Endometrium (tissue), 2 donors: Measurements from ENCODE around the gene FANCF.
"Not testable (repeated sequence)": the region's sequence is repeated elsewhere in the genome, so short reads cannot be mapped to it uniquely, and the experiment has no call there.

Experiments
- FAIRE-seq: peaks from 2 replicates; lab custom pipeline; 2012; peaks lifted over from hg19 to GRCh38; lab: Jason Lieb, UNC
- donor health status: control.
- donor health status: control.

The FANCF gene

GRCh38 chr11:22625448-22626287 is at the start of gene FANCF:
FANCF (minus strand) TSS chr11:22625823; CDS start chr11:22625810, 13 bp downstream.
- peak; percentile 60 for FAIRE-seq

- no peak for FAIRE-seq
Observed at GRCh38 chr11:22674470-22675439, 49.1 kb upstream of the FANCF start.

DNA sequence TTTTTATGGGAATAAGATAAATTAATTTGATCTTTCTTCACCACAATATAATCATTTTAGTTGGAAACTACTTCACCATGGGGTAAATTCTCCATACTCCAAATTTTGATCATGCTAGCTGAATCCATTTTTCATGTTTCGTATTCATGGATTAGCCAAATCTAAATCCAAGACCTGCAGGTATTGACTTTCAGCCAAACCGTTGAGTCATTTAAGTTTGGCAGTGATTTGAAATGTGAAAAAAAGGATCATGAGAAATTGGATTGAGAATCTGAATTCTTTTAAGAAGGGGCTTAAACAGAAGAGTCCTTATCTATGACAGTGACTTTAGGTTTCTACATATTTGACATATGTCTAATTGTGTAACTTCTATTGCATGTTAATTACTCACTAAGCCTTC is 46.1 kb upstream of the FANCF start:
- no peak for FAIRE-seq

DNA sequence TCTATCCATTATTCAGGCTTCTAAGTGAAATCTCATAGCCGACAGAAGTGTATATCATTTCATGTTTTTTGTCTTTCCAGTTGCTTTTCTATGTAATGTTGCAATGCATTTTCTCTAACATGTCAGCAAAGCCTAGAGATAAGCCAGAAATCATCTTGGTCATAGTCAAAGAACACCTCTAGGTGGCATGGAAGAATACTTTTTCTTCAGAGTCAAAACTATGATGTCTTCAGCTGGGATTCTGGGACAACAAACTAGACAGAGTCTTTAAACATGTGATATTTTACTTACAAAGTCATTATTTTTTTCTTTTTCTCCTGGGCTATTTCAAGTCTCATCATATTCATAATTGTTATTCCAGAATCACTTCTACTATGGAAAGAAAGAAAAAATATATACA is 45.2 kb upstream of the FANCF start:
- no peak for FAIRE-seq

DNA sequence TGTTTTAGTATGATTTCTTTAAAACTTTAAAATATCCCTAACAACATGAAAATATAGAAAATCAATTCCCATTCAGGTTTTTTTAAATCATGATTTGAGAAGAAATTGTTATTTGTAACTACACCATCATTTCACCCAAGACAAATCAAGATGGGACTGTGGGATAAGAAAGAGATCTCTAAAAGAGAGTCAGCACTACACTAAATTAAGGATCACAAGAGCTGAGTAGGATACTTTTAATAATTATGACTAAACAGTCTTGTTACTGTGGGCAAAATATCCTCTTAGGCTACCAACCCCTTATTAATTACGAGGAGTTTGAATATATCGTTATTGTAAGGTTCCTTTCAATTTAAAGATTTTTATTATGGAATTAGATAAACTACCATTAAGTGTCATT is 43.7 kb upstream of the FANCF start:
- FAIRE-seq, result no peak

GRCh38 chr11:22668005-22668796 is 42.6 kb upstream of the FANCF start:
- FAIRE-seq, result no peak

DNA sequence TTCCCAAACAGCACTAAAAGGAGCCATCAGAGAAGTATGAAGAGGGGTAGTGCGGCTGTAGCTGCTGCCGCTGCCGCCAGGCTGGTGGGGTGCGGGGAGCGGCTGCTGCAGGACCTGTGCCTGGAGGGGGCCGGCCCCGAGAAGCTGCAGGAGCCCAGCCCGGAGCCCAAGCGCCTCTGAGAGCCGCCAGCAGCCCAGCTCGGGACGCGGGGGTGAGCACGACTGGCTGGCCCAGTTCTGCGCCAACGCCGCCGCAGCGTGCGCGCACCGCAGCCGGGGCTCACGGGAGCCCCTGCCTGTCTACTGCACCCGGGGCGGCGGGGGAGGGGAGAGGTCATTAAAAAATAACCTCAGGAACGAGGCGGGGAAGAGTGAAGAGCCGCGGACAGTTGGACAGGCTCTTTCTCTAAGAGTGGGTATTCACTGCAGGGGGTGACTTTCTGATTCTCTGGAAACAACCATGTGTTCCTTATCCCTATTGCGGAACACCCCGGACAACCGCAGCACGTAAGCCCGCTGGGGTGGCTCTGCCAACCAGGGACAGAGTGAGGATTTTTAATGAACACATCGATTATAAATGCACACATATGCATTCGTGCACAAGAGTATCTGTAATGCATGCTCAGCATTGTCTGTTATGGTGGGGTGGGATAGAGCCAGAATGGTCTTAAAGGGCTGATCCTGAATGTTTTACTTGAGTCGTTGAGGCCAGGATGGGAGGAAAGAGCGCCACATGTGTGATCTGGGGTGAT is 41.2 kb upstream of the FANCF start:
- no peak for FAIRE-seq

GRCh38 chr11:22666325-22666687 is 40.7 kb upstream of the FANCF start, which contains the start of gene GAS2:
GAS2 (plus strand) TSS chr11:22666611; CDS start chr11:22674870, 8,259 bp downstream.
- FAIRE-seq, result no peak

GRCh38 chr11:22659783-22660182 is 34.2 kb upstream of the FANCF start:
- FAIRE-seq, result no peak

- FAIRE-seq, result no peak
Observed at GRCh38 chr11:22657101-22657694, 31.6 kb upstream of the FANCF start.

- no peak for FAIRE-seq
Observed at GRCh38 chr11:22656130-22656529, 30.5 kb upstream of the FANCF start.

- not testable (repeated sequence) for FAIRE-seq
Observed at GRCh38 chr11:22652346-22652745, 26.7 kb upstream of the FANCF start.

DNA sequence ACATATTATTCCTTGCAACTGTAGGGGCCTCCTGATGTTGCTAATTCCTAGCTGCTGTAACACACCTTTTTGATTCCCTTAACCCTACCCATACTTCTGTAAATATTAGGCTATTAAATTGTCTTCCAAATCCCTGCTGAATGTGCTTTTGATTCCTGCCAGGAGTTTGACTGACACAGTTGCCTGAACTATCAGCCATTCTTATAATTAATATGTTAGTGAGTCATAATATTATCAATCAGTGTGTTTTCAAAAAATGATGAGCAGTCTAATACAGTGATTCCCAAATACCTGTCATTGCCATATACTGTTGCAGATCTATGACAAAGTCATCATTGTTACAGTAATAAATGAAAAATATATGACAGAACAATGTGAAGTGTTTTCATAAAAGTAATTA is 15.9 kb upstream of the FANCF start:
- FAIRE-seq, result no peak

DNA sequence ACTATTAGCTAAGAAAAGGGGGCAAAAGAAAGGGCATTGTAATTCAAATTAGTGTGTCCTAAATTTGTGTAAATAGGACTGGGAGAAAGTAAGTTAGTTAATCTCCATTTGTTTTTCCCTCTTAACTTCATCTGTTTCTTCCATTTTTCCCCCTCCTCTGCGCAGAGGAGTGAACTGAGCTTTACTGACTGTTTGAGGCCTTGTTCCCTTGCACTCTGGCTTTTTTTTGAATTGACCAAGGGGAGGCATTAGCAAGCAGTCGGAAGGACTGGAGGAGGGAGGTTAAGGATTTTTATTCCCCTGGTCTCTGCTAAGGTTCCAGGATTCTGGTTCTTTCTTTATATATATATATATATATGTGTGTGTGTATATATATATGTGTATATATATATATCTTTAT is 15.2 kb upstream of the FANCF start:
- FAIRE-seq, result no peak

DNA sequence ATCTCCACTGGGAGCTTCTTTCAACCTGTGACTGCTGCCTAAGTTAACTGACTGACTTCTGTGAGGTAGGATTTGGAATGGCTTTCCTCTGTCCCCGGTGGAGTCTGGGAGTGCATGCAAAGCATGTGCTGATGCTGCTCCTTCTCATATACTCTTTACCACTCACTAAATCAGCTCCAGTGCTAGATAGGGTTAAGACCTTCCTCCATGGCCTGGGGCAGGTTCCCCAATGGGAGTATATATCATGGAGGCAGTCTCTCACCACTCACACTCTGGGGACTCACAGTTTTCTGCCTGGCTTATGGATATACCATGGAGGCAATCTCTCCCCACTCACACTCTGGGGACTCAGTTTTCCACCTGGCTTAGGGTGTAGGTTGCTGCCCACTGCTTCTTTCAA is 10.1 kb upstream of the FANCF start:
- no peak for FAIRE-seq

DNA sequence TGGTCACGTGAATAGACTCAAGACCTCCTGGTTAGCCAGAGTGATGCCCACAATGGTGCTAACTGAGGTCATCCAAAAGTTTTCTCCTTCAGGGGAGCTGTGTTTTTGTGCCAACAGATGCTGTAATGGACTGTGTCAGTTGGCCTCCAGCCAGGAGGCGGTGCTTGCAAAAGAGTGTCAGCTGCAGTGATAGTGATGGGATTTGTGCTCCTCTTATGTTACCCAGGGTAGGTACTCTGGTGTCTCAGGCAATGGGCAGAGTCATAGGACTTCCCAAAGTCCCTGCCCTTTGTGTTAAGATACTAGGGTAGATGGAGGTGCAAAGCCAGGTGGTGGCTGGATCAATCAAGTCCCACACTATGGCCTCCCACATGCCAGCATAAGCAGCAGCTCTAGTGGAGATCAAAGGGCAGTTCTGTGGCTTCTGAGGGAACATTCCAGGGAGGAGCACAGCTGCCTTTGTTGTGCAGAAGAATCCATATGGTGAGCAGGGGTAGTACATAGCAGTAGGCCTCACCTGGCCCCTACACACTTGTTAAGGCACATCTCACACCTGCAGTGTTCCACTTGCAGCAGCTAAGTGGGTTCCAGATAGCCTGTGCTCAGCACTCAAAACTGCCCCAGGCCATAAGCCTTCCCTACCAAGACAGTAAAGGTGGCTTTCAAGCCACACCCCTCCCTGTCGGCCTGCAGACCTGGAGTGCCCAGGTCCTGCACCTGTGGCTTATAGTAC is 9.4 kb upstream of the FANCF start:
- FAIRE-seq, result no peak

DNA sequence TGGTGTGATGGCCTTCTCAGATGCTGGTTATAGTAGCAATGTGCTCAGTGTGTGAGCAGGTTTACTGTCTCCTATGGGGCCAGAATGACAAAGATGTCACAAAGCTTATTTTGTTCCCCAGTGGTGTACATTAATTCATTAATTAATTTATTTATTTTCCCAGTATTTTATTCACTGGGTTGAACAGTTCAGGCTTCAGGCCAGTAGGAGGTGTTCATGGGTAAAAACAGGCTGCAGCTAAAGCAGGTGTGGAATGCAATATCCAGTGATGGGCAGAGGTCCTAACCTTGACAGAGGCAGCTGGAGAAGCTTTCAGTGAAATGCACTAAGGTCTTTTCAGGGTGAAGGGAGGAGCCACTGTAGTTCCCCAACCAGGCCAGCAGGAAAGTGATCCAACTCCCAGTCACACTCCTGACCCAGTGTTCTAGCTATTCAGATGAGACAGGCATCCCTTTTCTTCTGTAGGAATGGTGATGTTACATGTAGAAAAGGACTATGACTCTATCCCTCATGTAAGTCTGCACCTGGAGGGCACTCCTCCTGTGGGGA is 7.8 kb upstream of the FANCF start:
- FAIRE-seq, result no peak

DNA sequence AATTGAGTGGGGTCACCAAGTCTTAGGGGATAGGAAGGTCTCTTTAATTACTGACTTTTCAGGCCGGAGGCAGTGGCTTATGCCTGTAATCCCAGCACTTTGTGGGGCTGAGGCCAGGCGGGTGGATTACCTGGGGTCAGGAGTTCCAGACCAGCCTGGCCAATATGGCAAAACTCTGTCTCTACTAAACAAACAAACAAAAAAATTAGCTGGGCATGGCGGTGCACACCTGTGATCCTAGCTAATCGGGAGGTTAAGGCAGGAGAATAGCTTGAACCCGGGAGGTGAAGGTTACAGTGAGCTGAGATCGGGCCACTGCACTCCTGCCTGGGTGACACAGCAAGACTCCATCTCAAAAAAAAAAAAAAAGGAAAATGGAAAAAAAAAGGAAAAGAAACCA is 1.8 kb upstream of the FANCF start:
- FAIRE-seq, result no peak

- no peak for FAIRE-seq
Observed at GRCh38 chr11:22626573-22627239, 1.1 kb upstream of the FANCF start.
